Upper lobe of right lung (tissue), 1 donor: ENCODE measurements around the gene CCDC86. TPM values are rescaled to one million over a fixed set of nuclear protein-coding genes. Genes with fewer than 3 reads are reported as not detected.

Source experiments
- ATAC-seq: fragments of 200-7000 bp; cut with Tn5 transposase; one replicate; pipeline ENCODE4 v1.9.1; 2020; ENCODE audit warnings: mild to moderate bottlenecking, moderate library complexity
- DNase-seq: peaks from one replicate; pipeline ENCODE4 v3.0.0-alpha.2; 2020
- H3K27ac ChIP-seq: fragments of 200-600 bp; one replicate; pipeline ENCODE4 v1.8.0; 2022
- H3K27me3 ChIP-seq: fragments of 200-600 bp; one replicate; pipeline ENCODE4 v1.8.0; 2022; ENCODE audit warnings: mild to moderate bottlenecking
- H3K36me3 ChIP-seq: fragments of 200-600 bp; one replicate; pipeline ENCODE4 v1.8.0; 2022
- H3K4me1 ChIP-seq: fragments of 200-600 bp; one replicate; pipeline ENCODE4 v1.8.0; 2022
- H3K4me3 ChIP-seq: fragments of 200-600 bp; one replicate; pipeline ENCODE4 v1.8.0; 2022; ENCODE audit warnings: mild to moderate bottlenecking
- H3K9me3 ChIP-seq: fragments of 200-600 bp; one replicate; pipeline ENCODE4 v1.8.0; 2022
- CTCF ChIP-seq: fragments of 200-600 bp; IDR thresholded peaks from one replicate; pipeline ENCODE4 v1.8.0; 2022; ENCODE audit warnings: antibody characterized with exemption
- intact Hi-C: fragments of 100-400 bp; cut with DNase I; formaldehyde crosslinking; loops from one replicate; pipeline ENCODE4 v1.11.0; 2022
- total RNA-seq: library from RNA; stranded (reverse); fragmentation: NEBNext Ultra II Directional; extraction: Animal tissue kit (Norgen Biotek cat#: 25700); gene quantifications from one replicate; pipeline ENCODE4 v1.2.1, GENCODE V29; 2021
- donor health status: DM: no; HTN: yes; CAD: no; lungs with severe emphysema.

The CCDC86 gene
- total RNA-seq, 1 donor from 2014 or later = 16.6 TPM

- intact Hi-C loops = no loop called here
- ATAC-seq (no peak), DNase-seq (peak; percentile 11)
- no peak overlapping the region for H3K27ac ChIP-seq
- H3K4me1 ChIP-seq = peaks cover 20% of the 10 kb centered on the region
- H3K36me3 ChIP-seq = no peaks in the 10 kb centered on the region
- H3K27me3 ChIP-seq = no peaks in the 10 kb centered on the region
- no peak overlapping the region for H3K4me3 ChIP-seq
- TF ChIP-seq CTCF = no peak
- no peaks in the 10 kb centered on the region for H3K9me3 ChIP-seq
Observed at GRCh38 chr11:60867871-60868681, 26.2 kb downstream of the CCDC86 start.

- H3K4me1 ChIP-seq = peaks cover 20% of the 10 kb centered on the region
- no peaks in the 10 kb centered on the region for H3K9me3 ChIP-seq
- no peak for TF ChIP-seq CTCF
- H3K36me3 ChIP-seq = no peaks in the 10 kb centered on the region
- no peaks in the 10 kb centered on the region for H3K27me3 ChIP-seq
- no peak for ATAC-seq
- no peak overlapping the region for H3K4me3 ChIP-seq
- intact Hi-C loops = no loop called here
- peak; percentile 40 for DNase-seq
- no peak overlapping the region for H3K27ac ChIP-seq
Observed at GRCh38 chr11:60868682-60869450, 27.0 kb downstream of the CCDC86 start.

GRCh38 chr11:60869451-60869825 lies 27.5 kb downstream of the CCDC86 start:
- ATAC-seq = no peak
- no peak overlapping the region for H3K27ac ChIP-seq
- peaks cover 20% of the 10 kb centered on the region for H3K4me1 ChIP-seq
- no peaks in the 10 kb centered on the region for H3K9me3 ChIP-seq
- intact Hi-C loops = no loop called here
- H3K36me3 ChIP-seq = no peaks in the 10 kb centered on the region
- H3K4me3 ChIP-seq = no peak overlapping the region
- peak; percentile 53 for DNase-seq
- H3K27me3 ChIP-seq = no peaks in the 10 kb centered on the region
- TF ChIP-seq CTCF = no peak

GRCh38 chr11:60870276-60870675 lies 28.4 kb downstream of the CCDC86 start:
- peaks cover 20% of the 10 kb centered on the region for H3K4me1 ChIP-seq
- H3K27ac ChIP-seq = no peak overlapping the region
- intact Hi-C loops = no loop called here
- H3K4me3 ChIP-seq = no peak overlapping the region
- DNase-seq = peak; percentile 30
- ATAC-seq = no peak
- no peaks in the 10 kb centered on the region for H3K27me3 ChIP-seq
- H3K9me3 ChIP-seq = no peaks in the 10 kb centered on the region
- TF ChIP-seq CTCF = no peak
- no peaks in the 10 kb centered on the region for H3K36me3 ChIP-seq

- peaks cover 20% of the 10 kb centered on the region for H3K4me1 ChIP-seq
- intact Hi-C loops = no loop called here
- H3K4me3 ChIP-seq = no peak overlapping the region
- no peak for TF ChIP-seq CTCF
- DNase-seq (no peak), ATAC-seq (no peak)
- no peak overlapping the region for H3K27ac ChIP-seq
- no peaks in the 10 kb centered on the region for H3K9me3 ChIP-seq
- no peaks in the 10 kb centered on the region for H3K36me3 ChIP-seq
- H3K27me3 ChIP-seq = no peaks in the 10 kb centered on the region
Observed at GRCh38 chr11:60870733-60871377, 28.9 kb downstream of the CCDC86 start.
